ENCODE data around the gene ZNF683. TPM values are rescaled to one million over a fixed set of nuclear protein-coding genes. Genes with fewer than 3 reads are reported as not detected.

Gene ZNF683
- total RNA-seq, 1 donor from 2014 or later, result not detected

- no peak for DNase-seq (ENCODE audit: low read depth)
- no peak within 1 kb of the TSS for H3K4me3 ChIP-seq (ENCODE audit: low read depth, low read length)
Measured at GRCh38 chr1:26317612-26318337, 54.8 kb downstream of the ZNF683 start, which contains the start of gene CD52. Gene CD52 (plus strand): TSS chr1:26317958. CDS start chr1:26318018, 60 bp downstream.

DNA sequence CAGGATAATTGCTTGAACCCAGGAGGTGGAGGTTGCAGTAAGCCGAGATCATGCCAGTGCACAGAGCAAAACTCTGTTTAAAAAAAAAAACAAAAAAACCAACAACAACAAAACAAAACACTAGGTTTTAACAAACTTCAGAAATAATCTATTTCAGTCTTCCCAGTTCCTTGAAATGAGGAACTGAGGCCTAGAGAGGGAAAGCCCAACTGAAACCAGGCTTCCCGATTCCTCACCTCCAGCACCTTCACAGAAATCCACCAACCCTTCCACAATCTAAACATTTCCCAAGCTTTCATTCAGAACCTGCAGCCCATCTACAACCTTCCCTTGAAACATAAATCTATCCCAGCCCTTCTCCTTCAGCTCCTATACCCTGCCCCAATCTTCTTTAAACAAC lies 55.4 kb downstream of the ZNF683 start:
- no peaks in the 10 kb centered on the region for H3K36me3 ChIP-seq (ENCODE audit: control insufficient read depth, insufficient read depth, low read length)
- no peak overlapping the region for H3K4me3 ChIP-seq (ENCODE audit: low read depth, low read length)
- H3K27me3 ChIP-seq (ENCODE audit: control insufficient read depth, insufficient read depth, low read length), result no peaks in the 10 kb centered on the region
- DNase-seq (ENCODE audit: low read depth), result no peak
- TF ChIP-seq CTCF (IDR thresholded peaks at IDR 0.05; ENCODE audit: insufficient read depth, low read length, poor library complexity, severe bottlenecking), result no peak

More at GRCh38 chr1:26317612-26318337, 54.8 kb downstream of the ZNF683 start, which contains the start of gene CD52:
- TF ChIP-seq CTCF (IDR thresholded peaks at IDR 0.05; ENCODE audit: insufficient read depth, low read length, poor library complexity, severe bottlenecking), result no peak
- H3K27me3 ChIP-seq (ENCODE audit: control insufficient read depth, insufficient read depth, low read length), result no peaks in the 10 kb centered on the region
- no peaks in the 10 kb centered on the region for H3K36me3 ChIP-seq (ENCODE audit: control insufficient read depth, insufficient read depth, low read length)

DNA sequence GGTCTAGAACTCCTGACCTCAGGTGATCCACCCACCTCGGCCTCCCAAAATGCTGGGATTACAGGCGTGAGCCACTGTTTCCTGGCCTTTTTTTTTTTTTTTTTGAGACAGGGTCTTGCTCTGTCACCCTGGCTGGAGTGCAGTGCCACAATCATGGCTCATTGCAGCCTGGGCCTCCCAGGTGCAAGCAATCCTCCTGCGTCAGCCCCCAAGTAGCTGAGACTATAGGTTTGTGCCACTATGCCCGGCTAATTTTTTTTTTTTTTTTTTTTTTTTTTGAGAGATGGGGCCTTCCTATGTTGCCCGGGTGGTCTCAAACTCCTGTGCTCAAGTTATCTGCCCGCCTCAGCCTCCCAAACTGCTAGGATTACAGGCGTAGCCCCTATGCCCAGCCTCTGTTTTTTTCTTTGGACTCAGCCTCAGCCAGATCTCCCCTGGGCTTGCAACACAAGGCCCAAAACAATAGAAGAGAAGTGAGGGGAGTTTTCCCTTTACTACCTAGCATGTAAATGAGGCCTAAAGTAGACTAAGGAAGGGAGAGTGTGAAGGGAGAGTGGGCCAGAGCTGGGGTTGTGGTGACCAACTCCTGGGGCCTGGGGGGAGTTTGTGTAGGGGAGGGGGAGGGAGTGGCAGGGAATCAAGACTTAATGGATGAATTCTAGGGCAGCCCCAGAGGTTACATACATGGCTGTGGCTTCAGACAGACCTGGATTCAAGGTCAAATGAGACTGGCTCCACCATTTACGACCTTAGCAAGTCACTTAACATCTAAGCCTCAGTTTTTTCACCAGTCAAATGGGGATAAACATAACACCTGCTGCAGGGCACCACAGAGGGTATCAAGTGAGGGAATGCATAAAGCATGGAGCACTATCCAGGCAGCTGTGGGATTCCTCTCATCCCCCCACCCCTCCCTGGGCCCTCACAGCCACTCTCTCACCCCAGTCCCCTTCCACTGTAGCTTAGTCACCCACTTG lies 56.4 kb downstream of the ZNF683 start:
- Histone ChIP-seq H3K4me3 (ENCODE audit: low read depth, low read length) (no peak overlapping the region), H3K27me3 (ENCODE audit: control insufficient read depth, insufficient read depth, low read length) (no peaks in the 10 kb centered on the region), H3K36me3 (ENCODE audit: control insufficient read depth, insufficient read depth, low read length) (no peaks in the 10 kb centered on the region)
- no peak for DNase-seq (ENCODE audit: low read depth)
- TF ChIP-seq CTCF (IDR thresholded peaks at IDR 0.05; ENCODE audit: insufficient read depth, low read length, poor library complexity, severe bottlenecking), result no peak

- DNase-seq (ENCODE audit: low read depth), result no peak
- Histone ChIP-seq H3K27me3 (ENCODE audit: control insufficient read depth, insufficient read depth, low read length) (no peaks in the 10 kb centered on the region), H3K36me3 (ENCODE audit: control insufficient read depth, insufficient read depth, low read length) (no peaks in the 10 kb centered on the region), H3K4me3 (ENCODE audit: low read depth, low read length) (no peak overlapping the region)
- TF ChIP-seq CTCF (IDR thresholded peaks at IDR 0.05; ENCODE audit: insufficient read depth, low read length, poor library complexity, severe bottlenecking), result no peak
Measured at GRCh38 chr1:26314501-26314900, 58.0 kb downstream of the ZNF683 start.

Other genes starting within 250 kb of the ZNF683 start
- 0.07 and 0.79 TPM in 2 replicates for gene FAM110D, start 213.7 kb downstream of the ZNF683 start, total RNA-seq
- not detected in 2 replicates for gene C1orf232, start 203.8 kb downstream of the ZNF683 start, total RNA-seq
- gene ZNF593, start 202.8 kb downstream of the ZNF683 start, total RNA-seq, result 53.0 and 73.8 TPM in 2 replicates
- not detected in 2 replicates for gene ZNF593OS, start 200.9 kb downstream of the ZNF683 start, total RNA-seq
- gene CNKSR1, start 195.3 kb downstream of the ZNF683 start, total RNA-seq, result 15.2 and 16.8 TPM in 2 replicates
- 0.04 TPM in 1 of 2 replicates, not detected in the other for gene CATSPER4, start 182.1 kb downstream of the ZNF683 start, total RNA-seq
- 7.5 and 9.7 TPM in 2 replicates for gene CEP85, start 138.6 kb downstream of the ZNF683 start, total RNA-seq
- gene SH3BGRL3, start 92.7 kb downstream of the ZNF683 start, total RNA-seq, result 113 and 133 TPM in 2 replicates
- gene UBXN11, start 66.1 kb downstream of the ZNF683 start, total RNA-seq, result 9.4 and 10.2 TPM in 2 replicates
- 1.2 TPM in 1 of 2 replicates, not detected in the other for gene CD52, start 54.8 kb downstream of the ZNF683 start, total RNA-seq
- gene CRYBG2, start 18.6 kb downstream of the ZNF683 start, total RNA-seq, result 2.7 and 18.6 TPM in 2 replicates
- not detected in 2 replicates for gene LIN28A, start 38.1 kb upstream of the ZNF683 start, total RNA-seq
- 43.8 and 52.7 TPM in 2 replicates for gene DHDDS, start 59.6 kb upstream of the ZNF683 start, total RNA-seq
- gene HMGN2, start 99.7 kb upstream of the ZNF683 start, total RNA-seq, result 126 and 131 TPM in 2 replicates
- 48.1 and 48.5 TPM in 2 replicates for gene RPS6KA1, start 157.0 kb upstream of the ZNF683 start, total RNA-seq

All from kidney epithelial cell (primary cell).